ENCODE results near the gene RPS6KA5. TPM values are rescaled to one million over a fixed set of nuclear protein-coding genes. Genes with fewer than 3 reads are reported as not detected.
"Not testable (repeated sequence)": the region's sequence is repeated elsewhere in the genome, so short reads cannot be mapped to it uniquely, and the experiment has no call there.

The RPS6KA5 gene
- total RNA-seq, 1 experiment from 2014 or later = 2.2 TPM

- H3K4me1 Mint-ChIP-seq (ENCODE audit: insufficient read depth, unreplicated experiment) = no peaks in the 10 kb centered on the region
- CTCF ChIA-PET = interaction anchor here (0.6 kb wide), 1 partner anchor 238 kb away, joined by 3 read pairs; no protein-coding TSS in a partner anchor
- POLR2A ChIA-PET = interaction anchor here (1.0 kb wide), 1 partner anchor 13 kb away, joined by 4 read pairs; no protein-coding TSS in a partner anchor
These were observed 74.7 kb downstream of the RPS6KA5 start for GRCh38 chr14:90985601-90986242.

GRCh38 chr14:90983560-90983959 lies 76.9 kb downstream of the RPS6KA5 start:
- no peak for TF ChIP-seq CTCF (IDR thresholded peaks at IDR 0.05; ENCODE audit: unreplicated experiment)
- no TSS peak for BruUV-seq (replicated peaks)

More at GRCh38 chr14:90985601-90986242, 74.7 kb downstream of the RPS6KA5 start:
- Mint-ChIP-seq H3K4me3 (ENCODE audit: unreplicated experiment) (no peak overlapping the region), H3K27ac (ENCODE audit: low read depth, unreplicated experiment) (no peak overlapping the region), H3K9me3 (ENCODE audit: unreplicated experiment) (no peaks in the 10 kb centered on the region), H3K36me3 (ENCODE audit: insufficient read depth, unreplicated experiment) (no peaks in the 10 kb centered on the region), H3K27me3 (ENCODE audit: insufficient read depth, unreplicated experiment) (no peaks in the 10 kb centered on the region)
- intact Hi-C loops (cut with micrococcal nuclease) = no loop called here
- no peak for TF ChIP-seq CTCF (IDR thresholded peaks at IDR 0.05; ENCODE audit: unreplicated experiment)
- DNase-seq (ENCODE audit: unreplicated experiment) = no peak
- no TSS peak for BruUV-seq (replicated peaks)

GRCh38 chr14:90981636-90982035 lies 78.8 kb downstream of the RPS6KA5 start:
- Mint-ChIP-seq H3K4me3 (ENCODE audit: unreplicated experiment) (no peak overlapping the region), H3K36me3 (ENCODE audit: insufficient read depth, unreplicated experiment) (no peaks in the 10 kb centered on the region), H3K27me3 (ENCODE audit: insufficient read depth, unreplicated experiment) (no peaks in the 10 kb centered on the region), H3K27ac (ENCODE audit: low read depth, unreplicated experiment) (no peak overlapping the region), H3K9me3 (ENCODE audit: unreplicated experiment) (no peaks in the 10 kb centered on the region), H3K4me1 (ENCODE audit: insufficient read depth, unreplicated experiment) (no peaks in the 10 kb centered on the region)
- BruUV-seq (replicated peaks) = no TSS peak
- ChIA-PET CTCF (interaction anchor here (0.5 to 0.8 kb wide), 2 partner anchors 192 to 439 kb away, joined by 3 to 5 read pairs; no protein-coding TSS in a partner anchor), POLR2A (interaction anchor here (0.5 to 0.6 kb wide), 2 partner anchors 23 to 78 kb away, joined by 3 read pairs; no protein-coding TSS in a partner anchor)
- no peak for TF ChIP-seq CTCF (IDR thresholded peaks at IDR 0.05; ENCODE audit: unreplicated experiment)
- intact Hi-C loops (cut with micrococcal nuclease) = no loop called here
- no peak for DNase-seq (ENCODE audit: unreplicated experiment)

More at GRCh38 chr14:90983560-90983959, 76.9 kb downstream of the RPS6KA5 start:
- DNase-seq (ENCODE audit: unreplicated experiment) = no peak
- ChIA-PET CTCF (no interaction called here), POLR2A (no interaction called here)
- Mint-ChIP-seq H3K9me3 (ENCODE audit: unreplicated experiment) (no peaks in the 10 kb centered on the region), H3K27ac (ENCODE audit: low read depth, unreplicated experiment) (no peak overlapping the region), H3K4me1 (ENCODE audit: insufficient read depth, unreplicated experiment) (no peaks in the 10 kb centered on the region), H3K36me3 (ENCODE audit: insufficient read depth, unreplicated experiment) (no peaks in the 10 kb centered on the region), H3K4me3 (ENCODE audit: unreplicated experiment) (no peak overlapping the region), H3K27me3 (ENCODE audit: insufficient read depth, unreplicated experiment) (no peaks in the 10 kb centered on the region)
- intact Hi-C loops (cut with micrococcal nuclease) = no loop called here

- H3K4me1 Mint-ChIP-seq (ENCODE audit: insufficient read depth, unreplicated experiment); H3K27ac Mint-ChIP-seq (ENCODE audit: low read depth, unreplicated experiment); POLR2A ChIA-PET: not testable (repeated sequence)
These were observed 79.8 kb downstream of the RPS6KA5 start for GRCh38 chr14:90980636-90981035.

More at GRCh38 chr14:90980636-90981035, 79.8 kb downstream of the RPS6KA5 start:
- H3K9me3 Mint-ChIP-seq (ENCODE audit: unreplicated experiment); H3K4me3 Mint-ChIP-seq (ENCODE audit: unreplicated experiment); BruUV-seq (replicated peaks); H3K27me3 Mint-ChIP-seq (ENCODE audit: insufficient read depth, unreplicated experiment); DNase-seq (ENCODE audit: unreplicated experiment); intact Hi-C loops (cut with micrococcal nuclease); H3K36me3 Mint-ChIP-seq (ENCODE audit: insufficient read depth, unreplicated experiment): not testable (repeated sequence)
- CTCF ChIA-PET = interaction anchor here (1.2 kb wide), 1 partner anchor 182 kb away, joined by 3 read pairs; no protein-coding TSS in a partner anchor

All from MCF 10A (cell line).